Fibroblast of lung (primary cell): ENCODE results near the gene TMCC2. TPM values are rescaled to one million over a fixed set of nuclear protein-coding genes. Genes with fewer than 3 reads are reported as not detected.

ENCODE experiments used
- DNase-seq, 2 donors: peaks; one replicate each; pipeline versions ENCODE4 v3.0.0 to v3.0.0-alpha.2; 2010; ENCODE audit warnings: low read depth in 2 of 2
- H2AFZ ChIP-seq: 2 replicates; pipeline ENCODE4 v1.5.1; 2012; ENCODE audit warnings: low read length, control low read depth, inconsistent platforms
- H3K27ac ChIP-seq: 2 replicates; pipeline ENCODE4 v1.5.1; 2011; ENCODE audit warnings: low read length, control low read depth; ENCODE audit not compliant: insufficient read depth
- H3K27me3 ChIP-seq: 2 replicates; pipeline ENCODE4 v1.5.1; 2011; ENCODE audit warnings: mild to moderate bottlenecking, low read length; ENCODE audit not compliant: control insufficient read depth, insufficient read depth
- H3K36me3 ChIP-seq: 2 replicates; pipeline ENCODE4 v1.5.1; 2011; ENCODE audit warnings: low read length; ENCODE audit not compliant: control insufficient read depth, insufficient read depth
- H3K4me1 ChIP-seq: 2 replicates; pipeline ENCODE4 v1.5.1; 2011; ENCODE audit warnings: low read length; ENCODE audit not compliant: control insufficient read depth, insufficient read depth; ENCODE audit errors: extremely low read depth
- H3K4me2 ChIP-seq: 2 replicates; pipeline ENCODE4 v1.5.1; 2011; ENCODE audit warnings: low read length, control low read depth; ENCODE audit not compliant: insufficient read depth; ENCODE audit errors: extremely low read depth
- H3K4me3 ChIP-seq, 4 experiments: fragments of 200-600 bp in 1 of 4; sonication (generic) in 1 of 4; replicated peaks in 1 of 4; 2 replicates each; pipeline ENCODE4 v1.5.1; 2011 to 2016; ENCODE audit warnings: low read length in 4 of 4, low read depth in 3 of 4, mild to moderate bottlenecking in 3 of 4, control low read depth in 2 of 4, inconsistent platforms in 1 of 4, mixed read lengths in 1 of 4; ENCODE audit not compliant: insufficient read depth in 1 of 4; ENCODE audit errors: control extremely low read depth in 1 of 4
- H3K79me2 ChIP-seq: 2 replicates; pipeline ENCODE4 v1.5.1; 2012; ENCODE audit warnings: mild to moderate bottlenecking, low read length, inconsistent platforms; ENCODE audit not compliant: control insufficient read depth, insufficient read depth
- H3K9ac ChIP-seq: 2 replicates; pipeline ENCODE4 v1.5.1; 2011; ENCODE audit warnings: mild to moderate bottlenecking, low read length, control low read depth; ENCODE audit not compliant: insufficient read depth
- H3K9me3 ChIP-seq: 2 replicates; pipeline ENCODE4 v1.5.1; 2012; ENCODE audit warnings: low read depth, low read length; ENCODE audit not compliant: control insufficient read depth, insufficient read depth
- H4K20me1 ChIP-seq: 2 replicates; pipeline ENCODE4 v1.5.1; 2011; ENCODE audit warnings: low read length; ENCODE audit not compliant: control insufficient read depth, insufficient read depth; ENCODE audit errors: extremely low read depth
- CTCF ChIP-seq, 2 donors: IDR thresholded peaks in 1 of 2; conservative IDR thresholded peaks in 1 of 2; 1 replicate in 1 of 2; 2 replicates in 1 of 2; pipeline ENCODE4 v1.5.1; 2011 to 2012; ENCODE audit warnings: low read length in 2 of 2, control low read depth in 1 of 2, inconsistent platforms in 1 of 2, low read depth in 1 of 2, mild to moderate bottlenecking in 1 of 2
- EZH2 ChIP-seq: IDR thresholded peaks from 2 replicates; pipeline ENCODE4 v1.5.1; 2012; ENCODE audit warnings: low read length, control low read depth, mild to moderate bottlenecking; ENCODE audit errors: missing control alignments
- polyA plus RNA-seq, 2 donors: library from polyadenylated mRNA; depleted of rRNA in 1 of 2; stranded (reverse) in 1 of 2; unstranded in 1 of 2; fragments of >200 nt; gene quantifications; 2 replicates each; pipeline ENCODE4 v1.2.1, GENCODE V29; 2011 to 2012; ENCODE audit warnings: missing spikeins in 1 of 2
- total RNA-seq: library from RNA; depleted of rRNA; stranded (reverse); fragments of >200 nt; gene quantifications from 2 replicates; pipeline ENCODE4 v1.2.1, GENCODE V29; 2014

TMCC2 gene
- total and polyA plus RNA-seq, 2 donors (not counting 1 experiment from before 2014, with no cell fraction given), result 2.3 to 6.9 TPM

DNA sequence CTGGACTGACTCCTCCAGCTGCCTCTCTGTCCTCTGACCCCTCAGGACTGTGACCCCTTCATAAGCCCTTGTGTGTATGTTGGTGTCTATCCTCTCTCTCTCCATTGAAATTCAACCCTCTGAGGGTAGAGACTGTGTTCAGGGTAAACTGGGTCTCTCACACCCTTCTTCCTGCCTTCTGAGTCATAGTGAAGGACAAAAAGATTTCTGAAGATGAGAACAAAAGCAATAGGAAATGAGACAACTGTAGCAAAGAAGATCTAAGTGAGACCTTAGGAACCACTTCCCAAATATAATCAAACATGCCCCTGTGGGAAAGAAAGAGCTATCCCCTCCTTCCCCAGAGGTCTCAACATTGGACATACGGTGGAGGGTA lies 76.9 kb downstream of the TMCC2 start:
- Histone ChIP-seq H2AFZ (no peak overlapping the region), H3K27me3 (no peaks in the 10 kb centered on the region), H3K9me3 (no peaks in the 10 kb centered on the region), H3K4me2 (no peak overlapping the region), H3K4me3 (no peak overlapping the region), H3K4me1 (peaks cover 20% of the 10 kb centered on the region), H3K79me2 (no peaks in the 10 kb centered on the region), H4K20me1 (no peaks in the 10 kb centered on the region), H3K27ac (no peak overlapping the region), H3K36me3 (peaks cover 37% of the 10 kb centered on the region), H3K9ac (no peak overlapping the region)
- DNase-seq, result no peak
- no peak for TF ChIP-seq EZH2
- no peak for TF ChIP-seq CTCF (conservative IDR thresholded peaks at IDR 0.05 in 1 of 2, IDR thresholded peaks at IDR 0.05 in 1 of 2; ENCODE audit: low read depth in 1 of 2, low read length in 2 of 2)

DNA sequence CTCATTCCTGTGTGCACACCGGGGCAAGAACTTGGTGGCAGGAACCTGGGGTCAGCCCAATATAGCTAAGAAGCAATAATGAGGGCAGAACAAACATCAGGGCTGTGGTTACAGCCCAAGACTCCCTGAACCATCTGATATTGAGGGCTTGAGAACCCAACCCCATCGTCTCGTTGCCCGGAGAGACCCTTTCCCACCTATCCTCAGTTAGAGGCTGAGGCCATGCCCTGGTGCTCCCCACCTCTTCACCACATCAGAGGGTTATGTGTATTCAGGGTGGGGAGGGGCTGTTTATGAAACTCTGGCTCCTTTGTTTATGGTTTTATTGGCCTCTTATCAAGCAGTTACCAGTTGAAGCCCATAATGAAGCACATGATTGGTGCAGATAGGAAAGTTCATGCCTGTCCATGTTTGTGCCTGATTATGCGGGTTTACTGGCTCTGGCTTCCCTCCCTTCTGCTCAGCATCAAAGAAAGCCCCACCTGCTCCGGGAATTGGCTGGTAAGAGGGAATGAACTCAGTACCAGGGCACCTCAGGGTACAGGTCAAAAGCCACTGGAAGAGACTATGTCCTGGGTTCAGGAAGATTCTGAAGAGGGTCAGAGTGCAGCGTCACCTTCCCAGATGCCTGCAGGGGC lies 79.3 kb downstream of the TMCC2 start:
- Histone ChIP-seq H3K9me3 (no peaks in the 10 kb centered on the region), H3K27ac (no peak overlapping the region), H3K9ac (no peak overlapping the region), H3K4me2 (no peak overlapping the region), H3K79me2 (peaks cover 13% of the 10 kb centered on the region), H2AFZ (no peak overlapping the region), H3K4me1 (peaks cover 2% of the 10 kb centered on the region), H3K36me3 (peaks cover 45% of the 10 kb centered on the region), H3K27me3 (no peaks in the 10 kb centered on the region), H3K4me3 (no peak overlapping the region), H4K20me1 (no peaks in the 10 kb centered on the region)
- DNase-seq, result no peak
- TF ChIP-seq EZH2 (no peak), CTCF (conservative IDR thresholded peaks at IDR 0.05 in 1 of 2, IDR thresholded peaks at IDR 0.05 in 1 of 2; ENCODE audit: low read depth in 1 of 2, low read length in 2 of 2) (no peak)

DNA sequence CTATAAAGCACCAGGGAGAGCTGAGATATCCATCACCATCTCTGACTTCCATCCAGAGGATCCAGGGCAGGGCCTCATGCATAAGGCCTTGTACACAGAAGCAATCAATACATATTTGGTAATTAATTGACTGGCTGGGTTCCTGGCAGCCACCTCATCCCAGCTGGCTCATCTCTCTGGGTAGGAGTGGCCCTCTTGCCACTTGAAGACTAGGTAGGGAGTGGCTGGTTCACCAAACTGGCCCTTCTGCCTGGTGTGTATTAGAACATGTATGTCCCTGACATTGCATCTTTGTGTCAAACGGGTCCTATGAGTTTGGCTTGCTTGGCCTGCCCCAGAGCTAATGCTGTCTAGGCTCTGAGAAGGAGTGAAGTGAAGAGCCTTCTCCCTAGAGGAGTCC lies 82.0 kb downstream of the TMCC2 start:
- peaks cover 32% of the 10 kb centered on the region for H3K36me3 ChIP-seq
- no peaks in the 10 kb centered on the region for H3K9me3 ChIP-seq
- no peak overlapping the region for H3K4me3 ChIP-seq
- no peak overlapping the region for H2AFZ ChIP-seq
- peaks cover 40% of the 10 kb centered on the region for H3K79me2 ChIP-seq
- TF ChIP-seq CTCF (conservative IDR thresholded peaks at IDR 0.05 in 1 of 2, IDR thresholded peaks at IDR 0.05 in 1 of 2; ENCODE audit: low read depth in 1 of 2, low read length in 2 of 2), result no peak
- no peak for TF ChIP-seq EZH2
- no peak overlapping the region for H3K9ac ChIP-seq
- no peak overlapping the region for H3K27ac ChIP-seq
- no peak overlapping the region for H3K4me2 ChIP-seq
- DNase-seq, result no peak
- H3K27me3 ChIP-seq, result no peaks in the 10 kb centered on the region
- no peaks in the 10 kb centered on the region for H4K20me1 ChIP-seq
- H3K4me1 ChIP-seq, result peaks cover 15% of the 10 kb centered on the region
